ENCODE measurements around the gene PHKG2.

DNA sequence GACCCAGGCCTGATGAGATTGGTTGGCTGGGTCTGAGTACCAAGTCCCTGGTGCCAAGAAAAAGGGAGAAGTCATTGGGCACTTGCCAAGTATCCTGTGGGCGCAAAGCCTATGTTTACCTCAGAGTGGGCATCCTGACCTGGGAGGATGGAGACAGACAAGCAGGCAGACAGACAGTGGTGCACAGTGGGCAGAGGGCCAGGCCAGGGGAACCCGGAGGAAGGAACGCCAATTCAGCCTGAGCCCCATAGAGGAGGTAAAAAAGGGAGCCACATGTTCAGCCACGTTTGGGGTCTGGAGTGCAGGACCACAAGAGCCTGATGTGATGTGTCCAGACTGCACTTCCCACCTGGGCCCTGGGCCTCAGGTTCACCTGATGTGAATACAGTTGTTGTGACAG, 5.4 kb downstream of the PHKG2 start:
- TF ChIP-seq, protein P1, sequence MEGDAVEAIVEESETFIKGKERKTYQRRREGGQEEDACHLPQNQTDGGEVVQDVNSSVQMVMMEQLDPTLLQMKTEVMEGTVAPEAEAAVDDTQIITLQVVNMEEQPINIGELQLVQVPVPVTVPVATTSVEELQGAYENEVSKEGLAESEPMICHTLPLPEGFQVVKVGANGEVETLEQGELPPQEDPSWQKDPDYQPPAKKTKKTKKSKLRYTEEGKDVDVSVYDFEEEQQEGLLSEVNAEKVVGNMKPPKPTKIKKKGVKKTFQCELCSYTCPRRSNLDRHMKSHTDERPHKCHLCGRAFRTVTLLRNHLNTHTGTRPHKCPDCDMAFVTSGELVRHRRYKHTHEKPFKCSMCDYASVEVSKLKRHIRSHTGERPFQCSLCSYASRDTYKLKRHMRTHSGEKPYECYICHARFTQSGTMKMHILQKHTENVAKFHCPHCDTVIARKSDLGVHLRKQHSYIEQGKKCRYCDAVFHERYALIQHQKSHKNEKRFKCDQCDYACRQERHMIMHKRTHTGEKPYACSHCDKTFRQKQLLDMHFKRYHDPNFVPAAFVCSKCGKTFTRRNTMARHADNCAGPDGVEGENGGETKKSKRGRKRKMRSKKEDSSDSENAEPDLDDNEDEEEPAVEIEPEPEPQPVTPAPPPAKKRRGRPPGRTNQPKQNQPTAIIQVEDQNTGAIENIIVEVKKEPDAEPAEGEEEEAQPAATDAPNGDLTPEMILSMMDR (conservative IDR thresholded peaks at IDR 0.05; ENCODE audit: low read depth, low read length): no peak
- TF ChIP-seq EZH2 (IDR thresholded peaks at IDR 0.05; ENCODE audit: low read length, unreplicated experiment): no peak
